NOMO-1 treated with DMSO at 0.1 percent for 48 hours (cell line): ENCODE results near the gene ATP6V0B.

Experiments
- DNase-seq: peaks from one replicate; lab custom pipeline; 2025; ENCODE audit not compliant: unreplicated experiment; lab: John Stamatoyannopoulos, UW

ATP6V0B gene

DNA sequence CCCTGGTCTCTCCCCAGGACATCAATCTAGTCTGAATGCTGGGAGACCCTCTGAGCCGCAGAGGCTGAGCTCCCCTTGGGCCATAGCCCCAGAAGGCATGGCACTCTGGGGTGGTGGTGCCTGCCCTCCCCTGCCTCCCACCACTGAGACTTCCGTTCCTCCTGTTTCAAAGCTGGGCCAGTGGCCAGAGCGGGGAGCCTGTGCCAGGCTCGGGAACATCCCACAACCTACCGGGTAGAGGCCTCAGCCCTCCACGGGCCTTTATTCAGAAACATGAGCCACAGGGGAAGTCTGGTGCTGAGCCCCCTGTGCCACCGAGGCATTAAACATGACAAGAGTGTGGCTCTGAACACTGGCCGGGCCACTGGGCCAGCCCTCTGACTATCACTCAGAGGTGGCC is 24.7 kb downstream of the ATP6V0B start:
- no peak for DNase-seq

- DNase-seq, result no peak
Observed at GRCh38 chr1:44000122-44000665, 25.4 kb downstream of the ATP6V0B start.

GRCh38 chr1:44002165-44002564 is 27.4 kb downstream of the ATP6V0B start:
- no peak for DNase-seq

- DNase-seq, result no peak
Observed at GRCh38 chr1:44002606-44003157, 27.9 kb downstream of the ATP6V0B start.

DNA sequence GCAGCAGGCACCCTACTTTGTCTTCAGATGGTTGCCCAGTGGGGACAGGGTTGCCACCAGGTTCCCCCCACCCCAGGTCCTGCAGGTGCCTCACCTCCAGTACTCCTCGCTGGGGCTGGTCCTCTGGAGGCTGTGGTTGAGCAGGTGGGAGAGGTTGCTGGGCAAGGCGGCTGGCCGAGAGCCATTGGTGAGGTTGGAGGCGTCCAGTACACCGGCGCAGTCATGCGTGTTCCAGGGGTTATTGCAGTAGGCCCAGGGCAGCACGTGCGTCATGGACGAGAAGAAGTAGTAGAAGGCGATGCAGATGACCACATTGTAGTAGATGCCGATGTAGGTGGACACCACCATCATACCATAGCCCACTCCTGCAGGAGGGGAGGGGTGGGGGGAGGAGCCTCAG is 33.5 kb downstream of the ATP6V0B start:
- DNase-seq, result no peak

DNA sequence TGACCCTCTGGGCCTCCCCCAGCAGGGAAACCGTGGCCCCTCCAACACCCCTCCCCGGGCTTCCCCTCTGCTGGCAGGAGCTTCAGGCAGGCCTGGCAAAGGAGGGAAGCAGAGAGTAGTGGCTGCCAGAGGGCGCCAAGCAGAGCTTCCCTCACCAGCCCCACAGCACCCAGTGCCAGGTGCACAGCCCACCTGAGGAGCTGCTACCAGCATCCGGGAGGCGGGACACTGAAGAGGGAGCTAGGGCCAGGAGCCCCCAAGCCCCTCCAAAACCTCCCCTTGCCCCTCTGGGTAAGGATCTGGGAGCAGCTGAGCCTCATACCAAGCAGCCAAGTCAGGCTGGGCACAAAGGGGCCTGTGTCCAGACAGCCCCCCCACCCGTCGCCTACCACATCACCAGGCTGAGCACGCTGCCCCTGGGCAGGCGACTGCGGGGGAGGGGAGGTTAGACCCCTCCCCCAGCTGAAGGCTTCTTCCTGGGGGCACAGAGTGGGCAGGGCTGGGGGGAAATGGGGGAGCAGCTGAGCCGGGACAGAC is 36.2 kb downstream of the ATP6V0B start:
- DNase-seq, result no peak

GRCh38 chr1:44012404-44012803 is 37.6 kb downstream of the ATP6V0B start:
- DNase-seq, result no peak

GRCh38 chr1:44012941-44013609 is 38.3 kb downstream of the ATP6V0B start:
- no peak for DNase-seq

- no peak for DNase-seq
Observed at GRCh38 chr1:44013949-44014348, 39.2 kb downstream of the ATP6V0B start.

DNA sequence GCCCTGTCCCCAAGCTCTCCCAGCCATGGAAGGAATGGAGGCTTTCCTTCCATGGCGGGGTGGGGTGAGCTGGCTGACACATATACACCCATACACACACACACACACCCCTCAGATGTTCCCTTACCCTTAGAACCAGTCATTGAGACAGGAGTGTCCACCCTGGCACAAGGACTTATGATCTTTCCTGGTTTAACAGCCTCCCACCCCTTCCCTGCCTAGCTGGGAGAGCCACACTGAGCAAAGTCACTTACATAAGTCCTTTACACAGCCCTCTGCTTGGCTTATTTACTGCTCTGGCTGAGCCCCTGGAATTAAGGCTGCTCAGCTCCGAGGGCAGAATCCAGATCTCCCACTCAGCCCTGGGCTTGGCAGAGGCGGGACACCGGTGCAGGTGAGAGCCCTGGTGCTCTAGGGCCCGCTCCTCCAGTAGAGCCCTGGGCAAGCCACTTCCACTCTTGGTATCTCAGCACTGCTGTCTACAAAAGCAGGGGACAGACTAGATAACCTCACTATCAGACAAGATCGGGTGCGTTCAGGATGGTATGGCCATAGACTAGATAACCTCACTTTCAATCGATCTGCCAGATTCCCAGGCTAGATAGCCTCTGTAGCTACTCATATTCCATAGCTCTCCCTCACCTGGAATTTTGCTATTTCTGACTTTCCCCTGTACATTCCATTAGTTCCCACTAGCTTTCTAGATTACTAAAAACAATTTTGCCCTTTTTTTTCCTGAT is 39.8 kb downstream of the ATP6V0B start:
- no peak for DNase-seq

- no peak for DNase-seq
Observed at GRCh38 chr1:44015206-44015605, 40.4 kb downstream of the ATP6V0B start.

DNA sequence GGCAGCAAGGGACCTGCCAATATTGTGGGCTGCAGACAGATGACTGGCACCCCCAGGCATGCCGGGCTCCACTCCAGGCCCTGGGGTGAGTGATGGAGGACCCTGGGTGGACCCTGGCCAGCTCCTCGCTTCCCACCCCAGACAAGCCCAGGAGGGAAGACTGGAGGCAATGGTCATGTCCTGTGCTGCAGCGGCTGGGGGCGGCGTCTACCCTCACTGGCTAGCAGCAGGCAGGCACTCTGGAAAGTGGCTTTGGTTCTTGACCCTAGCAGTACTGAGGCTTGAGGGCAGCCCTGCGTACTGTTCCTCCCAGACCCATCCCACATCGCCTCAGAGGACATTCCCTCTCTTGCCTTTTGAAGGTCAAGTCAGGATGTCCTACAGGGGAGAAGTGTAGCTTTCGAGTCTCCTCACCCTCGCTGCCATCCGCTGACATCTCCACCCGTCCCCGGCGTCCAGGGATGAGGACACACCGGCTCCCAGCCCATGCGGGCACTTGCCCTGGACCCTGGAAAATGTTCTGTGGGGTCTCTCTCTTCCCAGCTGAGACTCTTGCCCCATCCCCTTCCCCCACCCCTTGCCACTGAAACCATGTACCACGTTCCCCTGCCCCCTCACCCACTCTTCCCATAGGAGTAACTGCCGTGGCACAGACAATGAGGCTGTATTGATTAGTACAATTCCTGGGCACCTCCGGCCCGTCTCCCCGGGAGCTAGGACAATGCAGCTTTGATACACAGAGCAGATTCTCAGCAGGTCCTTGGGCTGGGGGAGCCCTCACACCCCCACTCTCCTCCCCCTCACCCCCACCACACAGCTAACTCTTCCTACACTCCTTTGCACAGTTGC is 41.5 kb downstream of the ATP6V0B start:
- no peak for DNase-seq

DNA sequence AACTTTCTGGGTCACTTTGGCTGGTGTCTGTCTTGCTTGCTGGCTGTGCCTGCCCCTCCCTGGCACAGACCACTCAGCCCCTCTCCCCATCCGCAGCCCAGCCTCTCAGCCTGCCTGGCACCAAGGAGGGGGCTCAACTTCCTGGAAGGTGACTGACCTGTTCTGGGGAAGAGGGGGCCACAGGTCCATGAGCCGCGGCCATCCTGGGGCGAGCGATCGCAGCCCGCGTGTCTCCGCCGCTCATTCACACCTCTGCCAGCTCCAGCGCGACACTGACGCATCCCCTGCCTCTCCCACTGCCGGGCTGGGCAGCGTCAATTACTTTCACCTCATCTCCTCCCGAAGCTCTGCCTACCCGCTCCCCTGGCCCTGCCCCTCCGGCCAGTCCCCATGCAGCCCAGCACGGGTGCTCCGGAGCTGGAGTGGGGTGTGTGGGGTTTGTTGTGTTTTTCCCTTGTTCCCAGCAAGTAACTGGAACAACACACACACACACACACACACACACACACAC is 42.2 kb downstream of the ATP6V0B start:
- DNase-seq, result no peak

DNA sequence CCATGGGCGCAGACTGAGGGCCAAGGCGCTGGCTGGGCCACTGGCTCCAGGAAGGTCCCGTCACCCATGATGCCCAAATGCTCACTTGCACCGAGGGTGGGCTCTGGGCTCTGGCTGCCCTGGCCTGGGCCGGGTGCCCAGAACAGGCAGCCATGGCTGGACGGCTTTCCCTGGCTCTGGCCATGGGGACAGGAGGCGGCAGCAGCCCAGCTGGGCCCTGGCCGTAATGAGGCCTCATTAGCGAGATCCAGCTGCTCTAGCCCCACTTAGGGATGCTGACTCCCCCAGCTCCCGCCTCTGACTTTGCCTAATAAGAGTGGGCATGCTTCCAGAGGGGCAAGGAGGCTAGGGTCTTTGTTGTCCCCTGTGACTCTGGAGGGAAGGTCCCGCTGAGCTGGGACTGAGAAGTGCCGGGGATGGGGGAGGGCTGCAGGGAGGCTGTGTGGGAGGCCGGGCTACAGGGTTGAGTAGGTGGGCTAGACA is 44.7 kb downstream of the ATP6V0B start:
- DNase-seq, result no peak

DNA sequence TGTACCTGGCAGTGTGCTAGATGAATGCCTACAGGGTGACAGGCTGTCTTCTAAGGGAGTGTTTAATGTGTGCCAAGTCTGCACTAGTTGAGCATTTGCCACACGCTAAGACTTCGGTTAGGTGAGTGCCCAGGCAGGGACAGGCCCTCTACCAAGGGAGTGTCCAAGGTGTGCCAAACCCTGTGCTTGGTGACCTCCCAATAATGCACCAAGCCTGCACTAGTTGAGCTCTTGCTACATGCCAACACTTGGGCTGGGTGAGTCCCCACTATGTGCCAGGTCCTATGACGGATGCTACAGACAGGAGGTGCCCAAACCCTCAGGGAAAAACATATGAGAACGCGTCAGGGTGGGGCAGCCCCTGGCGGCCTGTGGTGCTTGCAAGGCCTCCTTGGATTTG is 45.7 kb downstream of the ATP6V0B start:
- no peak for DNase-seq

- no peak for DNase-seq
Observed at GRCh38 chr1:44021156-44021555, 46.4 kb downstream of the ATP6V0B start.

GRCh38 chr1:44021581-44022321 is 47.0 kb downstream of the ATP6V0B start:
- DNase-seq, result no peak

- DNase-seq, result no peak
Observed at GRCh38 chr1:44024031-44024902, 49.5 kb downstream of the ATP6V0B start.
